Liver (tissue), 9 donors: ENCODE results near the gene SLC25A21. TPM values are rescaled to one million over a fixed set of nuclear protein-coding genes. Genes with fewer than 3 reads are reported as not detected.

ENCODE experiments used
- DNase-seq: peaks from one replicate; pipeline ENCODE4 v3.0.0-alpha.2; 2017; ENCODE audit warnings: low spot score
- H3K27ac ChIP-seq, 2 donors: one replicate each; pipeline ENCODE4 v1.7.0; 2013; ENCODE audit warnings: inconsistent platforms in 2 of 2, low read length in 2 of 2, control low read depth in 1 of 2, low read depth in 1 of 2, mild to moderate bottlenecking in 1 of 2
- H3K27me3 ChIP-seq, 4 donors: one replicate each; pipeline versions ENCODE4 v1.6.1 to v1.7.0; 2013; ENCODE audit warnings: low read length in 3 of 4, inconsistent platforms in 1 of 4, mild to moderate bottlenecking in 1 of 4, moderate library complexity in 1 of 4; ENCODE audit not compliant: control insufficient read depth in 4 of 4, insufficient read depth in 4 of 4
- H3K36me3 ChIP-seq, 4 donors: one replicate each; pipeline versions ENCODE4 v1.6.1 to v1.7.0; 2013; ENCODE audit warnings: low read length in 3 of 4, mild to moderate bottlenecking in 3 of 4, low read depth in 1 of 4, moderate library complexity in 1 of 4; ENCODE audit not compliant: control insufficient read depth in 4 of 4, insufficient read depth in 3 of 4
- H3K4me1 ChIP-seq, 4 donors: one replicate each; pipeline versions ENCODE4 v1.6.1 to v1.7.0; 2013; ENCODE audit warnings: low read length in 3 of 4, mild to moderate bottlenecking in 3 of 4, moderate library complexity in 1 of 4; ENCODE audit not compliant: control insufficient read depth in 4 of 4, insufficient read depth in 4 of 4
- H3K4me3 ChIP-seq, 3 donors: one replicate each; pipeline versions ENCODE4 v1.6.1 to v1.7.0; 2013; ENCODE audit warnings: low read length in 3 of 3, control low read depth in 1 of 3, low read depth in 1 of 3, mild to moderate bottlenecking in 1 of 3
- H3K9ac ChIP-seq, 2 donors: one replicate each; pipeline ENCODE4 v1.7.0; 2013; ENCODE audit warnings: low read length in 2 of 2, mild to moderate bottlenecking in 2 of 2, moderate library complexity in 2 of 2, control low read depth in 1 of 2, low read depth in 1 of 2
- H3K9me3 ChIP-seq, 4 donors: one replicate each; pipeline versions ENCODE4 v1.6.1 to v1.7.0; 2013; ENCODE audit warnings: low read length in 3 of 4; ENCODE audit not compliant: control insufficient read depth in 4 of 4
- ATF3 ChIP-seq: IDR thresholded peaks from 2 replicates; pipeline ENCODE4 v1.6.1; 2016; ENCODE audit warnings: antibody characterized with exemption
- CTCF ChIP-seq: fragments of 150-350 bp; IDR thresholded peaks from 2 replicates; pipeline ENCODE4 v1.5.1; 2017; ENCODE audit warnings: improper control_type of control experiment, low read depth, low read length; ENCODE audit not compliant: missing input control
- FOXA2 ChIP-seq: IDR thresholded peaks from 2 replicates; pipeline ENCODE4 v1.6.1; 2016; ENCODE audit warnings: antibody characterized with exemption
- GABPA ChIP-seq, 2 donors: IDR thresholded peaks in 1 of 2; conservative IDR thresholded peaks in 1 of 2; 2 replicates each; pipeline ENCODE4 v1.6.1; 2016; ENCODE audit warnings: antibody characterized with exemption in 2 of 2, mild to moderate bottlenecking in 1 of 2, moderate library complexity in 1 of 2
- HNF4A ChIP-seq, 2 donors: conservative IDR thresholded peaks; 2 replicates each; pipeline ENCODE4 v1.6.1; 2016; ENCODE audit warnings: antibody characterized with exemption in 2 of 2, mild to moderate bottlenecking in 2 of 2
- HNF4G ChIP-seq: IDR thresholded peaks from 2 replicates; pipeline ENCODE4 v1.6.1; 2016; ENCODE audit warnings: antibody characterized with exemption
- JUND ChIP-seq, 2 donors: IDR thresholded peaks; 2 replicates each; pipeline ENCODE4 v1.6.1; 2016; ENCODE audit warnings: antibody characterized with exemption in 2 of 2
- NR2F2 ChIP-seq: IDR thresholded peaks from 2 replicates; pipeline ENCODE4 v1.6.1; 2016; ENCODE audit warnings: antibody characterized with exemption
- RAD21 ChIP-seq, 2 donors: IDR thresholded peaks; 2 replicates each; pipeline ENCODE4 v1.6.1; 2016; ENCODE audit warnings: antibody characterized with exemption in 2 of 2, mild to moderate bottlenecking in 2 of 2
- REST ChIP-seq: IDR thresholded peaks from 2 replicates; pipeline ENCODE4 v1.6.1; 2016; ENCODE audit warnings: antibody characterized with exemption, mild to moderate bottlenecking
- SP1 ChIP-seq: IDR thresholded peaks from 2 replicates; pipeline ENCODE4 v1.6.1; 2018; ENCODE audit warnings: antibody characterized with exemption, mild to moderate bottlenecking
- TAF1 ChIP-seq: conservative IDR thresholded peaks from 2 replicates; pipeline ENCODE4 v1.6.1; 2016; ENCODE audit warnings: antibody characterized with exemption, mild to moderate bottlenecking
- YY1 ChIP-seq: IDR thresholded peaks from 2 replicates; pipeline ENCODE4 v1.6.1; 2016; ENCODE audit warnings: antibody characterized with exemption, mild to moderate bottlenecking
- ZBTB33 ChIP-seq: IDR thresholded peaks from 2 replicates; pipeline ENCODE4 v1.6.1; 2016; ENCODE audit warnings: antibody characterized with exemption
- WGBS: extraction: QIAGEN DNeasy Blood & Tissue Kit; methylation state at CpG from one replicate; pipeline ENCODE4 v1.1.7; 2013; 5-methylcytosine and 5-hydroxymethylcytosine counted together
- polyA plus RNA-seq, 2 donors: library from polyadenylated mRNA; stranded (reverse) in 1 of 2; unstranded in 1 of 2; fragments of 200-250 nt in 1 of 2; fragments of >200 nt in 1 of 2; fragmentation: Nextera tagmentation in 1 of 2; extraction: Ambion mirVana in 1 of 2; gene quantifications; one replicate each; pipeline versions ENCODE4 v1.2.1 to v1.2.3, GENCODE V29; 2013 to 2015
- total RNA-seq, 2 donors: library from RNA; depleted of rRNA; stranded (reverse); fragments of >200 nt; gene quantifications; one replicate each; pipeline ENCODE4 v1.2.3, GENCODE V29; 2014
- donor health status: healthy.
- donor health status: healthy.
- donor health status: healthy.
- donor health status: healthy.
- donor health status: healthy.

The SLC25A21 gene
- total and polyA plus RNA-seq, 4 donors: 0.13 to 24.3 (median 0.23) TPM

GRCh38 chr14:37032863-37033262 is 139.5 kb downstream of the SLC25A21 start:
- Histone ChIP-seq H3K4me3 (no peak overlapping the region), H3K36me3 (no peaks in the 10 kb centered on the region), H3K27me3 (no peaks in the 10 kb centered on the region), H3K4me1 (no peaks in the 10 kb centered on the region), H3K27ac (no peak overlapping the region), H3K9ac (no peak overlapping the region), H3K9me3 (no peaks in the 10 kb centered on the region)
- 80% methylated on average over 1 of the region's 1 CpG for WGBS
- TF ChIP-seq HNF4G (no peak), SP1 (no peak), HNF4A (conservative IDR thresholded peaks at IDR 0.05) (no peak), YY1 (no peak), ATF3 (no peak), JUND (IDR thresholded peaks at IDR 0.05) (no peak), RAD21 (IDR thresholded peaks at IDR 0.05) (no peak), GABPA (IDR thresholded peaks at IDR 0.05 in 1 of 2, conservative IDR thresholded peaks at IDR 0.05 in 1 of 2) (no peak), TAF1 (no peak), FOXA2 (no peak), ZBTB33 (no peak), NR2F2 (no peak), REST (no peak)
- no peak for DNase-seq

GRCh38 chr14:37027188-37027824 is 145.1 kb downstream of the SLC25A21 start:
- 73% methylated on average over 4 of the region's 4 CpGs for WGBS
- no peaks in the 10 kb centered on the region for H3K4me1 ChIP-seq
- no peak overlapping the region for H3K4me3 ChIP-seq
- no peak overlapping the region for H3K9ac ChIP-seq
- no peaks in the 10 kb centered on the region for H3K36me3 ChIP-seq
- no peaks in the 10 kb centered on the region for H3K9me3 ChIP-seq
- no peak overlapping the region for H3K27ac ChIP-seq
- TF ChIP-seq FOXA2 (no peak), CTCF (no peak)
- no peak for DNase-seq
- H3K27me3 ChIP-seq: no peaks in the 10 kb centered on the region
